RWPE2 (cell line): ENCODE measurements around the gene XRCC1.

ENCODE experiments used
- ATAC-seq: fragments of 200-7000 bp; cut with Tn5 transposase; 3 replicates; pipeline ENCODE4 v1.9.1; 2021; ENCODE audit warnings: low read depth
- DNase-seq: peaks from one replicate; pipeline ENCODE4 v3.0.0-alpha.2; 2020; ENCODE audit warnings: low spot score
- H3K27ac ChIP-seq: fragments of 450-650 bp; 2 replicates; pipeline ENCODE4 v1.5.1; 2017; ENCODE audit warnings: mild to moderate bottlenecking; ENCODE audit not compliant: poor library complexity, severe bottlenecking
- H3K27me3 ChIP-seq: fragments of 250-450 bp; sonication (Bioruptor Pico); 2 replicates; pipeline ENCODE4 v1.5.1; 2021; ENCODE audit warnings: mild to moderate bottlenecking, moderate library complexity; ENCODE audit not compliant: insufficient read depth, poor library complexity, severe bottlenecking
- H3K36me3 ChIP-seq: fragments of 250-450 bp; sonication (Bioruptor Pico); 2 replicates; pipeline ENCODE4 v1.5.1; 2020; ENCODE audit warnings: low read depth, mild to moderate bottlenecking, moderate library complexity
- H3K4me1 ChIP-seq: fragments of 250-450 bp; sonication (Bioruptor Pico); 2 replicates; pipeline ENCODE4 v1.5.1; 2021; ENCODE audit warnings: mild to moderate bottlenecking, moderate library complexity; ENCODE audit not compliant: insufficient read depth, poor library complexity, severe bottlenecking
- H3K4me3 ChIP-seq: fragments of 250-450 bp; sonication (Bioruptor Pico); 2 replicates; pipeline ENCODE4 v1.5.1; 2021; ENCODE audit warnings: mild to moderate bottlenecking, moderate library complexity; ENCODE audit not compliant: severe bottlenecking
- H3K9me3 ChIP-seq: fragments of 250-450 bp; sonication (Bioruptor Pico); 2 replicates; pipeline ENCODE4 v1.5.1; 2021; ENCODE audit warnings: mild to moderate bottlenecking, moderate library complexity; ENCODE audit not compliant: severe bottlenecking
- CTCF ChIP-seq: fragments of 450-650 bp; IDR thresholded peaks from one replicate; pipeline ENCODE4 v1.5.1; 2017; ENCODE audit warnings: mild to moderate bottlenecking, moderate library complexity; ENCODE audit not compliant: poor library complexity, severe bottlenecking

Gene XRCC1

GRCh38 chr19:43586346-43586745 is 11.0 kb upstream of the XRCC1 start:
- Histone ChIP-seq H3K36me3 (no peaks in the 10 kb centered on the region), H3K27ac (no peak overlapping the region), H3K4me1 (no peaks in the 10 kb centered on the region), H3K9me3 (no peaks in the 10 kb centered on the region), H3K27me3 (no peaks in the 10 kb centered on the region), H3K4me3 (no peak overlapping the region)
- TF ChIP-seq CTCF, result no peak
- DNase-seq (no peak), ATAC-seq (no peak)

- no peak for TF ChIP-seq CTCF
- Histone ChIP-seq H3K36me3 (no peaks in the 10 kb centered on the region), H3K27ac (no peak overlapping the region), H3K9me3 (no peaks in the 10 kb centered on the region), H3K4me1 (no peaks in the 10 kb centered on the region), H3K4me3 (no peak overlapping the region), H3K27me3 (no peaks in the 10 kb centered on the region)
- DNase-seq (no peak), ATAC-seq (no peak)
These were observed 9.2 kb upstream of the XRCC1 start for GRCh38 chr19:43584484-43584883.

GRCh38 chr19:43582495-43582894 is 7.2 kb upstream of the XRCC1 start:
- Histone ChIP-seq H3K9me3 (no peaks in the 10 kb centered on the region), H3K4me3 (no peak overlapping the region), H3K27ac (no peak overlapping the region), H3K36me3 (no peaks in the 10 kb centered on the region), H3K4me1 (no peaks in the 10 kb centered on the region), H3K27me3 (no peaks in the 10 kb centered on the region)
- no peak for DNase-seq
- TF ChIP-seq CTCF, result no peak
- no peak for ATAC-seq

GRCh38 chr19:43581467-43581866 is 6.1 kb upstream of the XRCC1 start:
- H3K27me3 ChIP-seq, result no peaks in the 10 kb centered on the region
- ATAC-seq (no peak), DNase-seq (no peak)
- peaks cover 1% of the 10 kb centered on the region for H3K4me1 ChIP-seq
- H3K9me3 ChIP-seq, result no peaks in the 10 kb centered on the region
- H3K4me3 ChIP-seq, result no peak overlapping the region
- TF ChIP-seq CTCF, result no peak
- no peaks in the 10 kb centered on the region for H3K36me3 ChIP-seq
- no peak overlapping the region for H3K27ac ChIP-seq

- H3K4me3 ChIP-seq, result no peak overlapping the region
- H3K27ac ChIP-seq, result no peak overlapping the region
- H3K27me3 ChIP-seq, result no peaks in the 10 kb centered on the region
- H3K36me3 ChIP-seq, result peaks cover 4% of the 10 kb centered on the region
- ATAC-seq, result no peak
- no peak for DNase-seq
- TF ChIP-seq CTCF, result no peak
- H3K9me3 ChIP-seq, result no peaks in the 10 kb centered on the region
- H3K4me1 ChIP-seq, result peaks cover 9% of the 10 kb centered on the region
These were observed 3.5 kb upstream of the XRCC1 start for GRCh38 chr19:43578787-43579186.
